IPS-18a (cell line): ENCODE results near the gene TARS2.

Source experiments
- H3K27ac ChIP-seq: one replicate; pipeline ENCODE4 v1.5.1; 2013; ENCODE audit warnings: low read length
- H3K27me3 ChIP-seq: one replicate; pipeline ENCODE4 v1.6.1; 2013; ENCODE audit warnings: mild to moderate bottlenecking, low read length; ENCODE audit not compliant: control insufficient read depth, insufficient read depth
- H3K36me3 ChIP-seq: one replicate; pipeline ENCODE4 v1.6.1; 2013; ENCODE audit warnings: low read depth, low read length; ENCODE audit not compliant: control insufficient read depth
- H3K4me1 ChIP-seq: one replicate; pipeline ENCODE4 v1.6.1; 2013; ENCODE audit warnings: low read depth, low read length; ENCODE audit not compliant: control insufficient read depth
- H3K4me3 ChIP-seq: one replicate; pipeline ENCODE4 v1.5.1; 2013; ENCODE audit warnings: low read length
- H3K9ac ChIP-seq: one replicate; pipeline ENCODE4 v1.6.1; 2013; ENCODE audit warnings: mild to moderate bottlenecking, low read length, moderate library complexity
- H3K9me3 ChIP-seq: one replicate; pipeline ENCODE4 v1.6.1; 2013; ENCODE audit warnings: low read depth, low read length; ENCODE audit not compliant: control insufficient read depth

The TARS2 gene

DNA sequence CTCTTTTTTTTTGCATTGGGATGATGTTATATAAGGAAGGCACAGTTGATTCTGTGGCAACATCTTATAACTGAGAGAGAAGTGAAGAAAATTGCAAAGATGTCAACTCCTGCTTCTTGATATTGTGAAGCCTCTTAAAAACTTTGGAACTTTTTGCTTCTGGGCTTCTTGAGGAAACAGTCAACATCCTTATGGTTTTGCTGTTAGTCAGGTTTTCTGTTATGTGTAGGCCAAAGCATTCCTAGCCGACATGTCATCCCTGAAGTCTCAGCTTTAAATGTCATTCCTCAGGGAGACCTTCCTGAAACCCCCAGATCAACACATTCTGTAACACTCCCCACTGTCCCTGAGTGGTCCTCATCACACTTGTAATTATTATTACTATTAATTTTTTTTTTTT lies 41.0 kb downstream of the TARS2 start:
- no peaks in the 10 kb centered on the region for H3K4me1 ChIP-seq
- no peaks in the 10 kb centered on the region for H3K27me3 ChIP-seq
- no peaks in the 10 kb centered on the region for H3K9me3 ChIP-seq
- H3K36me3 ChIP-seq: no peaks in the 10 kb centered on the region
- no peak overlapping the region for H3K4me3 ChIP-seq
- H3K27ac ChIP-seq: no peak overlapping the region
- H3K9ac ChIP-seq: no peak overlapping the region

- no peak overlapping the region for H3K9ac ChIP-seq
- H3K27ac ChIP-seq: no peak overlapping the region
- no peaks in the 10 kb centered on the region for H3K36me3 ChIP-seq
- H3K9me3 ChIP-seq: no peaks in the 10 kb centered on the region
- H3K27me3 ChIP-seq: no peaks in the 10 kb centered on the region
- no peaks in the 10 kb centered on the region for H3K4me1 ChIP-seq
- no peak overlapping the region for H3K4me3 ChIP-seq
These were observed 41.8 kb downstream of the TARS2 start for GRCh38 chr1:150529017-150529416.

DNA sequence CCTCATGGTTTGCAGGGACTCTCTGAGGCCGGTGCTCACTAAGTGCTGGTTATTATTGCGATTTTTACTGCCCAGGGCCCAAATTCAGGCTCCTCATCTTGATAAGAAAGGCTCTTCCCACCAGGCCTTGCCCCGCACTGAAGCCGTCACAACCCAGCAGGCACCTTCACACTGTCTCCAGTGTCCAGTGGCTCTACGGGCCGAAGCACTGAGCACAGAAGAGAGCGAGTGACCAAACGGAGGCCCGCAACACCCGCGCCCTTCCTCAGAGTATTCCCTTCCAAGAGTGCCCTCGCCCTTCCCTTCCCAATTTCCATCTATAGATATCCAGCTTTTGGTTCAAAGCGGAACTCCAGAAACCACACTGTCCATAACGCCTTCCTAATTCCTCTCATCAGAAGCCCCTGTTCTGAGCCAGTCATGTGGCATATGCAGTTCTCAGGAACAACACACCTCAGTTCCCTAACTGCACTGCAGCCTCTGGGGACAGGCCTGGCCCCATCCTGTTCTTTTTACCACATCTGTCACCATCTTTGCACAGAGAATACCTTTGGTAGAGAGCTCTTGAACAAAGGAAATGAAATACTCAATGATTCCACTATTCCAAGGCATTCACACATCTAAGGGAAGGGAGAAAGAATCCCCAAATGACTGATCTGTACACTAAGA lies 43.4 kb downstream of the TARS2 start:
- H3K9me3 ChIP-seq: no peaks in the 10 kb centered on the region
- no peak overlapping the region for H3K4me3 ChIP-seq
- H3K9ac ChIP-seq: no peak overlapping the region

DNA sequence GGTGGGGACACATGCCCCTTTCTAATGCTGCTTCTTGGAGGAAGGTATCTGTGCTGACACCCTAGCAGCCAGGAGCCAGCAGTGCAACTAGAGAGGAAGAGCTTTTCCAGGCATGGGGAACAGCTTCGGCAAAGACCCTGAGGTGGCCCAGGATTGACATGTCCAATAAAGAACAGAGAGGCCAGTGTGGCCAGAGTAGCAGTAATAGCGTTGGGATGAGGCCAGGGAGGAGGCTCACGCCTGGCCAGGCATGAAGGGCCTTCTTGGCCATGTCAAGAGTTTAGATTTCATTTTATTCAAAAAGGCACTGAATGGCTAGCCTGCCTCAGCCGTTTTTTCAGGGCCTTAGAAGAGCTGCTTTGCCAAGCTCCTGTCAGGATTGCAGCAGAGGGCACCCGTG lies 45.6 kb downstream of the TARS2 start:
- Histone ChIP-seq H3K4me1 (peaks cover under 1% of the 10 kb centered on the region), H3K27ac (no peak overlapping the region), H3K36me3 (no peaks in the 10 kb centered on the region), H3K9me3 (no peaks in the 10 kb centered on the region), H3K4me3 (no peak overlapping the region), H3K9ac (no peak overlapping the region), H3K27me3 (no peaks in the 10 kb centered on the region)

More for the DNA sequence above, 43.4 kb downstream of the TARS2 start:
- Histone ChIP-seq H3K27ac (no peak overlapping the region), H3K4me1 (no peaks in the 10 kb centered on the region), H3K27me3 (no peaks in the 10 kb centered on the region), H3K36me3 (no peaks in the 10 kb centered on the region)

DNA sequence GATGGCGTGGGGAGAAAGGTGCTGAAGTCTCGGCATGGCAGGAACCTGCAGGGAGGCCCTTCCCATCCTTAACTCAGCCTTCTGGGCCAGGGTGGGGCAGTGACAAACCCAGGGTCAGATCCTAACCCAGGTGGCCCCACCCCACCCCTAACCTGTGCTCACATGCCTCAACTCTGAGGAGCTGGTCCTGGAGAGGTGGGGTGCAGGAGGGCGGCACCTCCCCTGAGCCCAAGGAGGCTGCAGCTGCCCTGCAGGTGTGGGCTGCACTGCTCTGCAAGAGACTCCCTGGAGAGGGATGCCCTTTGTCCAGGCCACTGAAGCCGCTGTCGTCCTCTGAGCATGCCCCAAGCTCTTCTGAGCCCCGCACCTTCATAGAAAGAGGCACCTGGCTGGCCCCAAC lies 46.8 kb downstream of the TARS2 start:
- no peak overlapping the region for H3K4me3 ChIP-seq
- no peaks in the 10 kb centered on the region for H3K27me3 ChIP-seq
- peaks cover 8% of the 10 kb centered on the region for H3K4me1 ChIP-seq
- no peak overlapping the region for H3K9ac ChIP-seq
- no peak overlapping the region for H3K27ac ChIP-seq
- H3K36me3 ChIP-seq: no peaks in the 10 kb centered on the region
- H3K9me3 ChIP-seq: no peaks in the 10 kb centered on the region

DNA sequence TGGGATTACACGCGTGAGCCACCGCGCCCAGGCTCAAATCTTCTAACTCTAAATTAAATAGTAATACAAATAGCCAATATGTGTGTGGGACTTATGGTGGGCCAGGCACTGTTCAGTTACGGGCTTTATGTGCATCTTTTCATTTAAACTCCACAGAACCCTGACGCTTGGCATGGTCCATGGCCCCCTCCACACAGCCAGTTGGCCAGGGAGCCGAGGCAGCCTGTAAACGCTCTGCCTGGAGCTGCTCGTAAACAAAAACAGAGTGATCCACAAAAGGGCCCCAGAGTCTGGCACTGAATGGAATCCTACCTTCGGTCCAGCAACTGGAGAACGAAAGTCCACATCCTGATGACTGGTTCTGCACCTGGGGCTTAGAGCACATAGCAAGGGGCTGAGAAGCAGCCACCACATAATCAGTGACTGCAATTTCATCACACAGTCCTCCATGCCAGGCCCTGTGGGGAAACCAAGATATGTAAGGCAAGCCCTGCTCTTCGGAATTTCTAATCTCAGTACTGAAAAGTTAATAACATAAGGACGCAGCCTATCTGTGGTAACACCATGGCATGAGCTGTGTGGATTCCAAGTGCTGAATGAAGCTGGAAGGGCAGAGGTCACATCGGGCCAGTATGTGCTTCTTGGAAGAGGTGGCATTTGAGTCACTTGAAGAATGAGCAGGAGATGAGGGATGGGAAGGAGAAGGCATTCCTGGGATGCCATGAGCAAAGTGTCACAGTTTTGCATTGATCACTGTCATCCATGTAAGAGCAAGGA lies 48.5 kb downstream of the TARS2 start:
- Histone ChIP-seq H3K4me3 (no peak overlapping the region), H3K27me3 (no peaks in the 10 kb centered on the region), H3K27ac (no peak overlapping the region), H3K9ac (no peak overlapping the region), H3K36me3 (no peaks in the 10 kb centered on the region), H3K4me1 (peaks cover 8% of the 10 kb centered on the region), H3K9me3 (no peaks in the 10 kb centered on the region)

DNA sequence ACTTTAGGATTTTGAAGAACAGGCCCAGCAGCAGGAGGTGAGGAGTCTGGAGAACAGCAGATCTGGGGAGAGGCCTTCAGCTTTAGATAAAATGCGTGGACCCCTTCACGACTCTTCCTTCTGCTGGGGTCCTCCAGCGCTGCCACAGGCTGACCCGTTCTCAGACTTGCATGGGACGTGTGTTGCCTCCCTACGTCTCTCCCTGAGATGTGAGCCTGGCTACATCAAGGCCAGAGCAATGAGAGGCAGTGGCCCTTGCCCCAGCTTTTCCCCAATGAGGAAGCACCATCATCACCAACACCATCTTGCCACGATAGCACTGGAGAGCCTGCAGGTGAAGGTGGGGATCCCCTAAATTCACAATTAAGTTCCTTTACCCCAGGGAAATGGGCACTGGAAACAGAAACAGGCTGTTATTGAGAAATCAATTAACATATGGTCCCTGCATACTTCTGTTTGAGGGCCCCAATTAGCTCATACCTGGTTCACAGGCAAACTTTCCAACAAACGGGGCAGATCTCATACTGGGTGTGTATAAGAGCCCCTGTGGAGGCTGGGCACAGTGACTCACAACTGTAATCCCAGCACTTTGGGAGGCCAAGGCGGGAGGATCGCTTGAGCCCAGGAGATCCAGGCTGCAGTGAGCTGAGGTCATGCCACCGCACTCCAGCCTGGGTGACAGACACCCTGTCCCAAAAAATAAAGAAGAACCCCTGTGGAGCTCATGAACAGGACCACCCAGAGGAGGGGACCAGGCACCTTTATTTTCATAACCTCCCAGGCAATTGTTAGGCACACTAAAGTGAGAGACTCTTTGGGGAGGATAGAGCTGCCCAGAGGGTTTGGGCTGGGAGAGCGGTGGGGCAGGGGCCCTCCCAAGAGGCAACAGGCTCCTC lies 49.9 kb downstream of the TARS2 start:
- H3K9ac ChIP-seq: no peak overlapping the region
- no peaks in the 10 kb centered on the region for H3K27me3 ChIP-seq
- no peak overlapping the region for H3K4me3 ChIP-seq
- peaks cover 8% of the 10 kb centered on the region for H3K4me1 ChIP-seq
- no peaks in the 10 kb centered on the region for H3K9me3 ChIP-seq
- H3K27ac ChIP-seq: no peak overlapping the region
- no peaks in the 10 kb centered on the region for H3K36me3 ChIP-seq

DNA sequence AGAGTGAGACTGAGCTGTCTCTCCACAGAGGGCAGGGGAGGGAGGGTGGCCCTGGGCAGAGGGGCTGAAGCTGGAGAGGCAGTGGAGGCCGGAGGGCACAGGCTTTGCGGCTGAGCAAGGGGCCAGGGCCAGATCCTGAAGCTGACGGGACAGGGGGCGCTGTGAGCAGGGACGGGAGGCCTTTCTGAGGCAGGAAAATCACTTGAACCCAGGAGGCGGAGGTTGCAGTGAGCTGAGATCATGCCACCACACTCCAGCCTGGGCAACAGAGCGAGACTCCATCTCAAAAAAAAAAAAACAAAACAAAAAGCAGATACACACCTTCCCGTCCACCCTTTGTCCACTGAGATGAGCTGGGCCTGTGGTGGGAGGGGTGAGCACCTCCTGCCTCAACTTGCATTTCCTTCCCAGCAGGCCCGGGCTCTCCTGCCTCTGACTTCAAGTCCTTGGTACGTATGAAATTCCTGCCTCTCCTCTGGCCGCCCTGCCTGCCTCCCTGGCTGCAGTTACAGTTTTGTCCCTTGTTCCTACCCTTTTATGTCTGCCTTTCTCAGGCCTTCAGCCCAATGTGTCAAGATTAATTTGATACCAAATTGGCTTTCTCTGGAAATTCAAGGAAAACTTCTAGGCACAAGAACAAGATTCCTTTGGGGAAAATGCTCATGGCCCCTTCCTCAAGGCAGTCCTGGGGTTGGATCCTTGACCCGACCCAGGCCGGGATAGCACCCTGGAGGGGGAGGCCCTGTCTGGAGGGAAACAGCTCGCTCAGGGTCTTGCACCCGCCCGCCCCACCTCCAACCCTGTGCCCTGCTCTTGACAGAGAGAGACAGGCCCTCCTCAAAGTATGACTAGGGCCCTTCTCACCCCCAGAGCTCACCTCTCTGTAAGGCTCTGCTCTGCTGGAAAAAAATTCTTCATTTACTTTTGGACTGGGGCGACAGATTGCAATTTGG lies 50.8 kb downstream of the TARS2 start:
- H3K4me1 ChIP-seq: peaks cover 8% of the 10 kb centered on the region
- no peak overlapping the region for H3K27ac ChIP-seq
- no peaks in the 10 kb centered on the region for H3K36me3 ChIP-seq
- no peaks in the 10 kb centered on the region for H3K9me3 ChIP-seq
- H3K4me3 ChIP-seq: no peak overlapping the region
- H3K9ac ChIP-seq: peak overlapping the region; percentile 17
- no peaks in the 10 kb centered on the region for H3K27me3 ChIP-seq

GRCh38 chr1:150543500-150544143 lies 56.4 kb downstream of the TARS2 start:
- Histone ChIP-seq H3K27me3 (peaks cover 10% of the 10 kb centered on the region), H3K36me3 (no peaks in the 10 kb centered on the region), H3K4me1 (peaks cover under 1% of the 10 kb centered on the region), H3K9ac (no peak overlapping the region), H3K9me3 (no peaks in the 10 kb centered on the region), H3K4me3 (no peak overlapping the region), H3K27ac (no peak overlapping the region)

DNA sequence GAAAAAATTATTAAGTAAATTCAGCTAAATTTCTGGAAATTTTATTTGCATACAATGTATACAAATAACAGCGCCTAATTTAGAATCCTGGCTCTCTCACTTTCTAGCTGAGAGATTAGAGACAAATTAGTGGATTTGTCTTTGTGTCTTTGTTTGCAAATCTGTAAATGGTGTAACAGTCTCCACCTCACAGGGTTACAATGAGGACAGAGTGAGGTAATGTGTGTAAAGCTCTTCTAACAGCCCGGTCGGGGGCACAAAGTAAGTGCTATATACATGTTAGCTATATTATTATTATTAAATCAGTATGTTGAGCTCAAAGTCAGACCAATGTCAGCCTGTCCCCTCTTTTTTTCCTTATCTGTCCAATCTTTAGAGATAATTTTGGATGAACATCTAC lies 57.0 kb downstream of the TARS2 start:
- H3K27me3 ChIP-seq: peaks cover 13% of the 10 kb centered on the region
- H3K36me3 ChIP-seq: no peaks in the 10 kb centered on the region
- no peak overlapping the region for H3K4me3 ChIP-seq
- no peaks in the 10 kb centered on the region for H3K4me1 ChIP-seq
- no peak overlapping the region for H3K9ac ChIP-seq
- no peak overlapping the region for H3K27ac ChIP-seq
- H3K9me3 ChIP-seq: no peaks in the 10 kb centered on the region
